GM12891 (cell line): ENCODE data around the gene SIPA1L3.

Experiments used
- PAX5 ChIP-seq: IDR thresholded peaks from 2 replicates; pipeline ENCODE4 v1.6.1; 2011; ENCODE audit warnings: low read length, moderate library complexity, mild to moderate bottlenecking; ENCODE audit not compliant: insufficient read depth, severe bottlenecking
- POLR2A ChIP-seq: IDR thresholded peaks from 2 replicates; pipeline ENCODE4 v1.6.1; 2011; ENCODE audit warnings: low read depth, low read length, control low read depth
- POLR2AphosphoS5 ChIP-seq: IDR thresholded peaks from 2 replicates; pipeline ENCODE4 v1.6.1; 2011; ENCODE audit warnings: low read depth, low read length, control low read depth
- POU2F2 ChIP-seq: IDR thresholded peaks from 2 replicates; pipeline ENCODE4 v1.6.1; 2011; ENCODE audit warnings: low read depth, mild to moderate bottlenecking, control low read depth, low read length, moderate library complexity
- SPI1 ChIP-seq: IDR thresholded peaks from 2 replicates; pipeline ENCODE4 v1.6.1; 2011; ENCODE audit warnings: low read depth, low read length, control low read depth
- TAF1 ChIP-seq: IDR thresholded peaks from 2 replicates; pipeline ENCODE4 v1.6.1; 2011; ENCODE audit warnings: low read depth, low read length, control low read depth

- TF ChIP-seq POLR2A (no peak), TAF1 (no peak), POLR2AphosphoS5 (no peak), PAX5 (no peak), SPI1 (no peak), POU2F2 (no peak)
Measured at GRCh38 chr19:38252941-38253691, 346.1 kb downstream of the SIPA1L3 start.
